Astrocyte (in vitro differentiated cells and primary cell): Measurements from ENCODE around the gene CEP350. TPM values are rescaled to one million over a fixed set of nuclear protein-coding genes. Genes with fewer than 3 reads are reported as not detected.

ENCODE experiments used
- DNase-seq: peaks from one replicate; pipeline ENCODE4 v3.0.0-alpha.2; 2010; ENCODE audit warnings: low read depth
- FAIRE-seq: peaks from 2 replicates; lab custom pipeline; 2011; peaks lifted over from hg19 to GRCh38; lab: Jason Lieb, UNC
- H2AFZ ChIP-seq: 2 replicates; pipeline ENCODE4 v1.6.0; 2012; ENCODE audit warnings: low read depth, low read length, inconsistent platforms
- H3K27ac ChIP-seq: 2 replicates; pipeline ENCODE4 v1.5.1; 2011; ENCODE audit warnings: low read depth, low read length, inconsistent platforms
- H3K27me3 ChIP-seq: 2 replicates; pipeline ENCODE4 v1.6.0; 2011; ENCODE audit warnings: low read length, inconsistent platforms; ENCODE audit not compliant: insufficient read depth
- H3K36me3 ChIP-seq: 2 replicates; pipeline ENCODE4 v1.5.1; 2011; ENCODE audit warnings: low read length, inconsistent platforms; ENCODE audit not compliant: insufficient read depth
- H3K4me1 ChIP-seq: 2 replicates; pipeline ENCODE4 v1.5.1; 2011; ENCODE audit warnings: low read length, inconsistent platforms; ENCODE audit not compliant: insufficient read depth
- H3K4me2 ChIP-seq: 2 replicates; pipeline ENCODE4 v1.6.0; 2012; ENCODE audit warnings: low read length, inconsistent platforms
- H3K4me3 ChIP-seq: 2 replicates; pipeline ENCODE4 v1.5.1; 2011; ENCODE audit warnings: low read depth, mild to moderate bottlenecking, low read length, inconsistent platforms; ENCODE audit not compliant: insufficient read depth
- H3K79me2 ChIP-seq: 2 replicates; pipeline ENCODE4 v1.6.0; 2012; ENCODE audit warnings: mild to moderate bottlenecking, low read length, inconsistent platforms; ENCODE audit not compliant: insufficient read depth
- H3K9ac ChIP-seq: 2 replicates; pipeline ENCODE4 v1.6.0; 2012; ENCODE audit warnings: mild to moderate bottlenecking, low read length, inconsistent platforms
- H3K9me3 ChIP-seq: 2 replicates; pipeline ENCODE4 v1.5.1; 2012; ENCODE audit warnings: low read depth, mild to moderate bottlenecking, low read length, inconsistent platforms; ENCODE audit not compliant: insufficient read depth
- H4K20me1 ChIP-seq: 2 replicates; pipeline ENCODE4 v1.6.0; 2012; ENCODE audit warnings: low read length, inconsistent platforms; ENCODE audit not compliant: insufficient read depth
- H3K27ac Mint-ChIP-seq: one replicate; pipeline ENCODE4 v1.8.0; 2021; ENCODE audit warnings: mild to moderate bottlenecking, mixed read lengths; ENCODE audit not compliant: unreplicated experiment
- H3K27me3 Mint-ChIP-seq: one replicate; pipeline ENCODE4 v1.8.0; 2021; ENCODE audit warnings: low read depth, mixed read lengths; ENCODE audit not compliant: unreplicated experiment
- H3K36me3 Mint-ChIP-seq: one replicate; pipeline ENCODE4 v1.8.0; 2021; ENCODE audit warnings: low read depth, mixed read lengths; ENCODE audit not compliant: unreplicated experiment
- H3K4me1 Mint-ChIP-seq: one replicate; pipeline ENCODE4 v1.8.0; 2021; ENCODE audit warnings: low read depth, mixed read lengths; ENCODE audit not compliant: unreplicated experiment
- H3K4me3 Mint-ChIP-seq: one replicate; pipeline ENCODE4 v1.8.0; 2021; ENCODE audit warnings: mild to moderate bottlenecking, moderate library complexity, mixed read lengths; ENCODE audit not compliant: unreplicated experiment
- H3K9me3 Mint-ChIP-seq: one replicate; pipeline ENCODE4 v1.8.0; 2021; ENCODE audit warnings: mild to moderate bottlenecking, mixed read lengths; ENCODE audit not compliant: unreplicated experiment
- CTCF ChIP-seq: IDR thresholded peaks from 2 replicates; pipeline ENCODE4 v1.5.1; 2011; ENCODE audit warnings: low read depth, mild to moderate bottlenecking, inconsistent platforms, low read length, moderate library complexity; ENCODE audit not compliant: insufficient read depth
- EZH2 ChIP-seq: IDR thresholded peaks from 2 replicates; pipeline ENCODE4 v1.6.1; 2012; ENCODE audit warnings: mild to moderate bottlenecking, low read length, inconsistent platforms; ENCODE audit not compliant: insufficient read depth
- total RNA-seq: library from RNA; stranded (reverse); gene quantifications from 2 replicates; pipeline ENCODE4 v1.2.1, GENCODE V29; 2021

CEP350 gene
- total RNA-seq, 1 donor from 2014 or later, result 29.2 TPM

GRCh38 chr1:179966551-179966950 is 11.9 kb downstream of the CEP350 start:
- Histone ChIP-seq H2AFZ (no peak overlapping the region), H3K36me3 (no peaks in the 10 kb centered on the region), H3K4me2 (no peak overlapping the region), H3K9me3 (peaks cover 3% of the 10 kb centered on the region), H4K20me1 (peaks cover 61% of the 10 kb centered on the region), H3K27me3 (no peaks in the 10 kb centered on the region), H3K27ac (no peak overlapping the region), H3K9ac (no peak overlapping the region), H3K79me2 (peaks cover 92% of the 10 kb centered on the region), H3K4me1 (no peaks in the 10 kb centered on the region), H3K4me3 (no peak overlapping the region)
- DNase-seq (no peak), FAIRE-seq (no peak)
- TF ChIP-seq EZH2 (no peak), CTCF (no peak)
- H3K4me1 Mint-ChIP-seq, result peaks cover 14% of the 10 kb centered on the region
- no peaks in the 10 kb centered on the region for H3K9me3 Mint-ChIP-seq
- no peak overlapping the region for H3K4me3 Mint-ChIP-seq
- peaks cover 6% of the 10 kb centered on the region for H3K36me3 Mint-ChIP-seq
- no peak overlapping the region for H3K27ac Mint-ChIP-seq
- H3K27me3 Mint-ChIP-seq, result no peaks in the 10 kb centered on the region

- TF ChIP-seq EZH2 (no peak), CTCF (no peak)
- no peak for DNase-seq
- H3K27ac Mint-ChIP-seq, result no peak overlapping the region
- no peaks in the 10 kb centered on the region for H3K27me3 Mint-ChIP-seq
- H3K4me1 Mint-ChIP-seq, result peaks cover 20% of the 10 kb centered on the region
- no peak overlapping the region for H3K9ac ChIP-seq
- no peak overlapping the region for H3K4me2 ChIP-seq
- H3K36me3 Mint-ChIP-seq, result peaks cover 2% of the 10 kb centered on the region
- no peak overlapping the region for H3K4me3 ChIP-seq
- H3K4me3 Mint-ChIP-seq, result no peak overlapping the region
- no peak overlapping the region for H3K27ac ChIP-seq
- no peaks in the 10 kb centered on the region for H3K36me3 ChIP-seq
- no peaks in the 10 kb centered on the region for H3K27me3 ChIP-seq
- peaks cover 56% of the 10 kb centered on the region for H4K20me1 ChIP-seq
- peaks cover 90% of the 10 kb centered on the region for H3K79me2 ChIP-seq
- no peak overlapping the region for H2AFZ ChIP-seq
- H3K9me3 ChIP-seq, result peaks cover 3% of the 10 kb centered on the region
- FAIRE-seq, result no peak
- H3K9me3 Mint-ChIP-seq, result no peaks in the 10 kb centered on the region
- no peaks in the 10 kb centered on the region for H3K4me1 ChIP-seq
Measured at GRCh38 chr1:179968284-179968993, 13.8 kb downstream of the CEP350 start.
